D721Med (cell line): ENCODE results near the gene TLE2.

ENCODE experiments used
- DNase-seq: peaks from one replicate; pipeline ENCODE4 v3.0.0; 2011; ENCODE audit warnings: low spot score; ENCODE audit not compliant: insufficient read length
- FAIRE-seq: peaks from 2 replicates; lab custom pipeline; 2011; peaks lifted over from hg19 to GRCh38; lab: Jason Lieb, UNC
- TF ChIP-seq, protein P1 (sequence below): IDR thresholded peaks from 2 replicates; pipeline ENCODE4 v1.5.1; 2012; ENCODE audit warnings: mild to moderate bottlenecking, control low read depth; ENCODE audit not compliant: insufficient read depth; ENCODE audit errors: missing control alignments

Gene TLE2

GRCh38 chr19:3067563-3067962 is 38.5 kb upstream of the TLE2 start:
- FAIRE-seq (no peak), DNase-seq (no peak)
- TF ChIP-seq, protein P1, sequence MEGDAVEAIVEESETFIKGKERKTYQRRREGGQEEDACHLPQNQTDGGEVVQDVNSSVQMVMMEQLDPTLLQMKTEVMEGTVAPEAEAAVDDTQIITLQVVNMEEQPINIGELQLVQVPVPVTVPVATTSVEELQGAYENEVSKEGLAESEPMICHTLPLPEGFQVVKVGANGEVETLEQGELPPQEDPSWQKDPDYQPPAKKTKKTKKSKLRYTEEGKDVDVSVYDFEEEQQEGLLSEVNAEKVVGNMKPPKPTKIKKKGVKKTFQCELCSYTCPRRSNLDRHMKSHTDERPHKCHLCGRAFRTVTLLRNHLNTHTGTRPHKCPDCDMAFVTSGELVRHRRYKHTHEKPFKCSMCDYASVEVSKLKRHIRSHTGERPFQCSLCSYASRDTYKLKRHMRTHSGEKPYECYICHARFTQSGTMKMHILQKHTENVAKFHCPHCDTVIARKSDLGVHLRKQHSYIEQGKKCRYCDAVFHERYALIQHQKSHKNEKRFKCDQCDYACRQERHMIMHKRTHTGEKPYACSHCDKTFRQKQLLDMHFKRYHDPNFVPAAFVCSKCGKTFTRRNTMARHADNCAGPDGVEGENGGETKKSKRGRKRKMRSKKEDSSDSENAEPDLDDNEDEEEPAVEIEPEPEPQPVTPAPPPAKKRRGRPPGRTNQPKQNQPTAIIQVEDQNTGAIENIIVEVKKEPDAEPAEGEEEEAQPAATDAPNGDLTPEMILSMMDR: no peak

DNA sequence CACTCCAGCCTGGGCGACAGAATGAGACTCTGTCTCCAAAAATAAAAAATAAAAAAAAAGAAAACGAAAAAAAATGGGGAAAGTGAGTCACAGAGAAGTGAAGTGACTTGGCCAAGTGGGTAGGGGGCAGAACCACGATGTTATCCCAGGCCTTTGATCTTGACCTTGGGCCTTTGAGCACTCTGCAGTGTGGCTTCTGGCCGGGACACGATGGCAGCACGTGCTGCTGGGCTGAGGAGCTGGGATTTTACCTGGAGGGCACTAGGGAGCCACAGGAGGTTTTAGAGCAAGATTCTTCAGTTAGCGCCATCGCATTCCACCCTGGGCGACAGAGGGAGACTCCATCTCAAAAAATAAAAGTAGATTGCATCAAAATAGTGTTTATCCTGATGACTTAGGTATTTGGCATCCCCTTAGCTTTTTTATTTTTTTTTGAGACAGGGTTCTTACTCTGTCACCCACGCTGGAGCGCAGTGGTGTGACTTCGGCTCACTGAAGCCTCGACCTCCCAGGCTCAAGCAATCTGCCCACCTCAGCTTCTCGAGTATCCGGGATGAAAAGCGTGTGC is 37.5 kb upstream of the TLE2 start:
- FAIRE-seq: no peak
- no peak for DNase-seq
- TF ChIP-seq, protein P1: no peak

DNA sequence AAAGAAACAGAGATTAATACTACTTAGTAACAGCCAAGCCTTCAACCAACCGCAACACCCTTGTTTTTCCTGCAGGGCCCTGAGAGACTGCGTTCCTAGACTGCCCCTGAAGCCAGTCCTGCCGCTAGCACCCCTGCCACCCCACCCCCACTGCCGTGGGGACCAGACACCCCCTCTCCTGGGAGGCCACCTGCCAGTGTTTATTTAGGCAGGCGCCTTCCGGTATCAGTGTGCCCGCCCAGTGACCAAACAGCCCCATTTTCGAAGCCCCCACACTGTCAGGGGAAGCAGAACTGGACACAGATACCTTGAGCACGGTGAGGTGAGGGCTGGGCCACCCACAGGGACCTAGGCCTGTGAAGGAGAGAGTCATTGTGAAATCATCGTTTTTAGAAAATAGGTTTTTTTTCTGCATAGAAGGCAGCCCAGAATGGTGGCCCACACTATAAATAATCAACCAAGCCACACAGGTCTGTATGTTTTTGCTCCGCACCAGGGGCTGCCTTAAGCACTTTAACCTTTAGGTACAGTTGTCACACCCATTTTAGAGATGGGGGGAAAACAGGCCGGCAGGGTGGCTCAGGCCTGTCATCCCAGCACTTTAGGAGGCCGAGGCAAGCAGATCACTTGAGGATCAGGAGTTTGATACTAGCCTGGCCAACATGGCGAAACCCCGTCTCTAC is 36.7 kb upstream of the TLE2 start:
- DNase-seq: no peak
- TF ChIP-seq, protein P1: no peak
- FAIRE-seq: no peak

DNA sequence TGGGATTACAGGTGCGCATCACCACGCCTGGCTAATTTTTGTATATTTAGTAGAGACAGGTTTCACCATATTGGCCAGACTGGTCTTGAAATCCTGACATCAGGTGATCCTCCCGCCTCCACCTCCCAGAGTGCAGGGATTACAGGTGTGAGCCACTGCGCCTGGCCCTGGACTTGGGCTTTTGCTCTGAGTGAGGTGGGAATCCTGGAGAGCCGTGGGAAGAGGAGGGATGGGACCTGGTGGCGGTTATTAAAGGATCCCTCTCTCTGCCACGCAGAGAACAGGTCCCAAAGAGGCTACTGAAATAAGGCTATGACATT is 34.9 kb upstream of the TLE2 start:
- FAIRE-seq (no peak), DNase-seq (no peak)
- TF ChIP-seq, protein P1: no peak

DNA sequence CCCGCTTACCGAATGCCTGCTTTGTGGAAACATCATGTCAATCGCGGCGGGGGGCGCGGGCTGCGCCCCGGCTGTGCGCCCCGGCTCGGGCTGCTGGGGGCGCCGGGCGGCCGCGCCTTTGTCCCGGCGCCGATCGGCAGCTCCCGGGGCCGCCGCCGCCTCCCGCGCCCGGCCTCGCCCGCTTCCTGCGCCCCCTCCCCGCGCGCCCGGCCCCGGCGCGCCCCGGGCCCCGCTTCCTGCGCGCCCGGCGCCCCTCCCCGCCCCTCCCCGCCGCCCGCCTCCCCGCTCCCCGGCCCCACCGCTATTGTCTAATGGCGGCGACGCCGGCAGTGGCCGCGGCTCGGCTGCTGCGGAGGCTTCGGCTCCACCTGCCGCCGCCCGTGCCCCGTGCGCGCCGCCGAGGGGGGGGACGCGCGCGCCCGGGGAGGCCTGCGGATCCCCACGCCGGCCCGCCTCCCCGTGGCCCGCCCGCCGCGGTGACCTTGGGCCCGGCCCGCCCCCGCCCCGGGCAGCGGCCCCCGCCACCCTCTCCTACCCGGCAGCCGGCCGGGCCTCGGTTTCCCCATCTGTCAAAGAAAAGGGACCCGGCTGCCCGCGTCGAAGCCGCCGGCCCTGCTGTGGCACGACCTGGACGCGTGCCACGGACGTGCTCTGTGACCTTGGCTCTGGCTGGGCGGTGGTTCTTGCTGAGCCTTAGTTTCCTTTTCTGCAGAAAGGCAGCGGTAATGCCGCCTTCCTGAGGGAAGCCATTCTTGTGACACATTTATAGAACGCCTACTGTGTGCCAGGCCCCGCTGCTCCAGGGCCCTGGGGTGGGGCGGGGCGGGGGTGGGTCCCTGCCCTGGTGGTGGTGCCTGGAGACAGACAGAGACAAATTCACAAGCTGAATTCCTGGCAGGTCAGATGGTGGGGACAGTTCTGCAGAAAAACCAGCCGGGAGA is 33.4 kb upstream of the TLE2 start, which contains the start of gene TLE5:
Gene TLE5 (minus strand): TSS at position 331 of the 941 bp plus-strand sequence. CDS start 295 bp downstream, at position 36.
- DNase-seq (no peak), FAIRE-seq (no peak)
- TF ChIP-seq, protein P1: no peak

DNA sequence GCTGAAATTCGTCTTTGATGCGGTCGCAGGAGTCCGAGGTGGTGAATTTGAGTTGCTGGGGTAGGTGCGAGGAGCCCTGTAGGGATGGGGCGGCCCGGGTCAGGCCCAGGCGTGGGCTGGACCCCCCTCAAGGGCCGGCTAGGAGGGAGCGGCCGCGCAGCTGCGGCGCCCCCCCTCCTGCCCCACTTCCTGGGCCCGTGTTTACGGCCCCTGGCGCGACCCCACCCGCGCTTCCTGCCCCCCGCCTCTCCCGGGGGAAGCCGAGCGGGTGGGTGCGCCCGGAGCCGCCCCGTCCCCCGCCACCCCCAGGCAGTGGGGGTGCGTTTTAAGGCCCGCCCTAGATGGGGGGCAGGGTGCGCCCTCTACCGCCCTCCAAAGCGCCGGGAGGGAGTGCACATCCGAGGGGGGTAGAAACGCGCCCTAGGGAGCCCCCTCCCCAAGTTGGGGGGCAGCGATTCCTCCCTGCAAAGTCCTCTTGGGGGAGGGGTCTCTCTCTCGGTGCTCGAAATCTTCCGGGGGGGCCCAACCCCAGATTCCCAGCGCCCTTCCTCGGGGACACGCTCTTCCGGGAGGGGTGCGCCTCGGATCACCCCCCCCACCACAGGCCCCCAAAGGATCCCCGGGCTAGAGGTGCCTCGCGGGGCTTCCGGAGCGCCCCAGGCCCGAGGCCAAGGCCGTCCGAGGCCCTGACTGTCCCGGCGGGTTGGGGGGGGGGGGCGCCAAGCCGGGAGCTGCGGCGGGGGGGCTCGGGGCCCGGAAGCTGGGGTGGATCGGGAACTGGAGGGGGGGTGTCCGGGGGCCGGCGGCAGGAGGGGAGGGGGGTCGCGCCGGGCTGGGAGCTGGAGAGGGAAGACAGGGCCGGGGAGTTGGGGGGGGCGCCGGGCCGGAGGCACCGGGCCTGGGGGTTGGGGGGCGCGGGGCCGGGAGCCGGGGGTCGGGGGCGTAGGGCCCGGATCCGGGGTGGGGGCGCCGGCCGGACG is 32.4 kb upstream of the TLE2 start:
- DNase-seq: no peak
- FAIRE-seq: no peak
- TF ChIP-seq, protein P1: peak; percentile 14
